H1 (cell line): ENCODE measurements around the gene F11. TPM values are rescaled to one million over a fixed set of nuclear protein-coding genes. Genes with fewer than 3 reads are reported as not detected.

Source experiments
- CTCF ChIA-PET: fragments of 300-600 bp; sonication (Branson Sonifier 250); formaldehyde crosslinking; loops from one replicate; lab custom pipeline; 2021; ENCODE audit not compliant: partially characterized antibody; lab: Charles Lee
- POLR2A ChIA-PET: fragments of 300-600 bp; sonication (Branson Sonifier 250); formaldehyde crosslinking; loops from one replicate; lab custom pipeline; 2021; ENCODE audit warnings: inconsistent platforms; ENCODE audit not compliant: partially characterized antibody; lab: Charles Lee
- DNase-seq, 2 experiments: peaks; one replicate each; pipeline versions ENCODE4 v3.0.0 to v3.0.0-alpha.2; 2010 to 2022; ENCODE audit warnings: low spot score in 2 of 2, low read depth in 1 of 2, mixed read lengths in 1 of 2
- FAIRE-seq: peaks from 2 replicates; lab custom pipeline; 2011; peaks lifted over from hg19 to GRCh38; lab: Jason Lieb, UNC
- H2AFZ ChIP-seq: 2 replicates; pipeline ENCODE4 v1.8.1; 2012; ENCODE audit warnings: low read length, inconsistent platforms
- H2AK5ac ChIP-seq: 2 replicates; pipeline ENCODE4 v1.6.1; 2013; ENCODE audit warnings: low read depth, low read length
- H2BK120ac ChIP-seq: replicated peaks from 2 replicates; pipeline ENCODE3; 2013; ENCODE audit warnings: low read depth, low read length, inconsistent platforms
- H2BK12ac ChIP-seq: 2 replicates; pipeline ENCODE4 v1.6.1; 2013; ENCODE audit warnings: low read depth, low read length
- H2BK15ac ChIP-seq: 2 replicates; pipeline ENCODE4 v1.6.1; 2013; ENCODE audit warnings: low read length
- H2BK20ac ChIP-seq: 2 replicates; pipeline ENCODE4 v1.6.1; 2013; ENCODE audit warnings: low read length
- H2BK5ac ChIP-seq: 2 replicates; pipeline ENCODE4 v1.6.1; 2013; ENCODE audit warnings: low read depth, low read length
- H3K14ac ChIP-seq: 2 replicates; pipeline ENCODE4 v1.6.1; 2013; ENCODE audit warnings: inconsistent platforms; ENCODE audit not compliant: insufficient read length
- H3K18ac ChIP-seq: 2 replicates; pipeline ENCODE4 v1.6.1; 2013; ENCODE audit warnings: low read length; ENCODE audit errors: extremely low read depth
- H3K23ac ChIP-seq: 2 replicates; pipeline ENCODE4 v1.6.1; 2013; ENCODE audit warnings: inconsistent platforms; ENCODE audit not compliant: insufficient read length
- H3K23me2 ChIP-seq: 2 replicates; pipeline ENCODE4 v1.6.1; 2013; ENCODE audit warnings: low read depth, low read length
- H3K27ac ChIP-seq: 2 replicates; pipeline ENCODE4 v1.6.1; 2011; ENCODE audit warnings: low read depth, low read length, inconsistent platforms
- H3K27me3 ChIP-seq, 4 experiments: replicated peaks in 1 of 4; 1 replicate in 1 of 4; 2 replicates in 3 of 4; pipeline versions ENCODE4 v1.6.1 to v1.8.1; 2011 to 2013; ENCODE audit warnings: low read length in 3 of 4, mild to moderate bottlenecking in 3 of 4, inconsistent platforms in 2 of 4, mixed read lengths in 2 of 4, moderate library complexity in 1 of 4; ENCODE audit not compliant: control insufficient read depth in 3 of 4, insufficient read depth in 3 of 4; ENCODE audit errors: extremely low read depth in 1 of 4
- H3K36me3 ChIP-seq, 4 experiments: 2 replicates each; pipeline versions ENCODE4 v1.6.1 to v1.8.1; 2011 to 2013; ENCODE audit warnings: mild to moderate bottlenecking in 4 of 4, low read length in 3 of 4, moderate library complexity in 2 of 4, control low read depth in 1 of 4, inconsistent platforms in 1 of 4; ENCODE audit not compliant: insufficient read depth in 4 of 4, control insufficient read depth in 2 of 4
- H3K4ac ChIP-seq: replicated peaks from 2 replicates; pipeline ENCODE3; 2013; ENCODE audit warnings: low read length, low read depth, mixed read lengths, inconsistent platforms; ENCODE audit not compliant: insufficient read length
- H3K4me1 ChIP-seq, 4 experiments: replicated peaks in 1 of 4; 1 replicate in 1 of 4; 2 replicates in 3 of 4; pipeline versions ENCODE4 v1.6.1 to v1.8.1; 2011 to 2013; ENCODE audit warnings: low read length in 3 of 4, inconsistent platforms in 2 of 4, mixed read lengths in 1 of 4; ENCODE audit not compliant: insufficient read depth in 4 of 4, control insufficient read depth in 3 of 4
- H3K4me2 ChIP-seq, 2 experiments: 2 replicates each; pipeline versions ENCODE4 v1.6.1 to v1.8.1; 2011 to 2013; ENCODE audit warnings: low read depth in 2 of 2, low read length in 2 of 2, control low read depth in 1 of 2, inconsistent platforms in 1 of 2, mild to moderate bottlenecking in 1 of 2; ENCODE audit not compliant: insufficient read depth in 1 of 2
- H3K4me3 ChIP-seq, 4 experiments: fragments of 200-600, 300-600 bp in 1 of 4; sonication (generic), shearing (Covaris generic), sonication (Bioruptor Twin) in 1 of 4; 2 replicates each; pipeline versions ENCODE4 v1.5.1 to v1.8.1; 2011 to 2016; ENCODE audit warnings: low read length in 4 of 4, low read depth in 3 of 4, control low read depth in 2 of 4, inconsistent platforms in 2 of 4, mild to moderate bottlenecking in 2 of 4, mixed read lengths in 1 of 4, moderate library complexity in 1 of 4; ENCODE audit not compliant: insufficient read depth in 2 of 4; ENCODE audit errors: extremely low read depth in 1 of 4
- H3K56ac ChIP-seq: replicated peaks from 2 replicates; pipeline ENCODE3; 2013; ENCODE audit warnings: low read depth, mild to moderate bottlenecking, mixed read lengths, low read length, inconsistent platforms; ENCODE audit not compliant: insufficient read length
- H3K79me1 ChIP-seq: 2 replicates; pipeline ENCODE4 v1.6.1; 2013; ENCODE audit warnings: low read depth, low read length, control low read depth
- H3K79me2 ChIP-seq, 2 experiments: 2 replicates each; pipeline versions ENCODE4 v1.6.1 to v1.8.1; 2012 to 2013; ENCODE audit warnings: low read length in 2 of 2, mild to moderate bottlenecking in 2 of 2, inconsistent platforms in 1 of 2; ENCODE audit not compliant: insufficient read depth in 2 of 2, control insufficient read depth in 1 of 2
- H3K9ac ChIP-seq, 4 experiments: replicated peaks in 1 of 4; 1 replicate in 1 of 4; 2 replicates in 3 of 4; pipeline versions ENCODE4 v1.6.1 to v1.8.1; 2011 to 2013; ENCODE audit warnings: low read depth in 3 of 4, low read length in 3 of 4, control low read depth in 2 of 4, mild to moderate bottlenecking in 2 of 4, moderate library complexity in 2 of 4, inconsistent platforms in 1 of 4; ENCODE audit errors: extremely low read depth in 1 of 4
- H3K9me3 ChIP-seq, 2 experiments: 2 replicates each; pipeline versions ENCODE4 v1.6.1 to v1.8.1; 2012 to 2013; ENCODE audit warnings: mild to moderate bottlenecking in 2 of 2, moderate library complexity in 2 of 2, control low read depth in 1 of 2, inconsistent platforms in 1 of 2, low read depth in 1 of 2, low read length in 1 of 2, mixed read lengths in 1 of 2; ENCODE audit not compliant: insufficient read depth in 2 of 2
- H4K20me1 ChIP-seq, 2 experiments: replicated peaks in 1 of 2; 2 replicates each; pipeline versions ENCODE3 to v1.8.1; 2011 to 2013; ENCODE audit warnings: inconsistent platforms in 2 of 2, low read length in 2 of 2, mild to moderate bottlenecking in 1 of 2; ENCODE audit not compliant: insufficient read depth in 2 of 2, control insufficient read depth in 1 of 2
- H4K5ac ChIP-seq: 2 replicates; pipeline ENCODE4 v1.6.1; 2013; ENCODE audit warnings: low read length, low read depth, mixed read lengths, inconsistent platforms; ENCODE audit not compliant: insufficient read length
- H4K8ac ChIP-seq: 2 replicates; pipeline ENCODE4 v1.8.0; 2013; ENCODE audit warnings: mild to moderate bottlenecking, moderate library complexity, low read length, inconsistent platforms; ENCODE audit not compliant: insufficient read depth; ENCODE audit errors: extremely low read depth
- H4K91ac ChIP-seq: replicated peaks from 2 replicates; pipeline ENCODE3; 2013; ENCODE audit warnings: low read length, mixed read lengths, inconsistent platforms; ENCODE audit not compliant: insufficient read length
- BACH1 ChIP-seq: IDR thresholded peaks from 2 replicates; pipeline ENCODE4 v1.6.1; 2012; ENCODE audit warnings: low read length, improper control_type of control experiment
- CBX5 ChIP-seq: fragments of 300-800, 300-1000 bp; sonication (generic); IDR thresholded peaks from 2 replicates; pipeline ENCODE4 v1.7.1; 2016; ENCODE audit warnings: antibody characterized with exemption, low read length, low read depth
- WGBS, 2 experiments: shearing (Covaris generic) in 1 of 2; methylation state at CpG; one replicate each; pipeline versions ENCODE4 v1.1.6 to v1.1.7; 2013 to 2015; ENCODE audit warnings: low lambda C conversion rate in 2 of 2, mixed read lengths in 2 of 2, inconsistent platforms in 1 of 2, low coverage in 1 of 2, missing lambda C conversion rate in 1 of 2; ENCODE audit not compliant: insufficient replicate concordance in 2 of 2, insufficient coverage in 1 of 2, insufficient read length in 1 of 2; ENCODE audit errors: extremely low coverage in 1 of 2, missing lambda C conversion rate in 1 of 2; 5-methylcytosine and 5-hydroxymethylcytosine counted together
- polyA plus RNA-seq, 7 experiments: library from polyadenylated mRNA; depleted of rRNA in 3 of 7; stranded (reverse) in 5 of 7; unstranded in 2 of 7; fragments of >200 nt in 5 of 7; fragments of 200-250 nt in 2 of 7; gene quantifications; 1 replicate in 5 of 7; 2 replicates in 1 of 7; 4 replicates in 1 of 7; pipeline versions ENCODE4 v1.2.1 to v1.2.3, GENCODE V29; 2011 to 2013; ENCODE audit warnings: missing spikeins in 2 of 7, mixed read lengths in 2 of 7
- total RNA-seq: library from RNA; stranded (reverse); fragmentation: NEBNext Ultra II Directional; extraction: Animal tissue kit (Norgen Biotek cat#: 25700); gene quantifications from 2 replicates; pipeline ENCODE4 v1.2.1, GENCODE V29; 2021

The F11 gene
- total and polyA plus RNA-seq, 2 of the 8 experiments (the other 6 are each of a cell fraction or from before 2014, with no cell fraction given), result 0.27 to 0.99 TPM

GRCh38 chr4:186335793-186336192 is 69.8 kb downstream of the F11 start:
- no peak overlapping the region for H4K8ac ChIP-seq
- no peaks in the 10 kb centered on the region for H3K4me1 ChIP-seq
- H2AFZ ChIP-seq, result no peak overlapping the region
- no peak overlapping the region for H3K4me3 ChIP-seq
- CTCF ChIA-PET, result interaction anchor here (0.6 kb wide), 1 partner anchor 260 kb away, joined by 3 read pairs; no protein-coding TSS in a partner anchor
- H3K9ac ChIP-seq, result no peak overlapping the region
- H3K4me2 ChIP-seq, result no peak overlapping the region
- no peak overlapping the region for H3K56ac ChIP-seq
- no peaks in the 10 kb centered on the region for H3K79me2 ChIP-seq
- no peak overlapping the region for H3K4ac ChIP-seq
- no peak overlapping the region for H3K27ac ChIP-seq
- FAIRE-seq (no peak), DNase-seq (no peak)
- POLR2A ChIA-PET, result no interaction called here
- no peak overlapping the region for H2BK120ac ChIP-seq
- peaks cover 0 to 2% (median 0%) of the 10 kb centered on the region in 4 experiments; a peak in 1 of 7 replicates for H3K27me3 ChIP-seq
- no peak overlapping the region for H2BK20ac ChIP-seq
- H2BK12ac ChIP-seq, result no peak overlapping the region
- no peaks in the 10 kb centered on the region for H4K20me1 ChIP-seq
- H4K91ac ChIP-seq, result no peak overlapping the region
- no peak overlapping the region for H3K14ac ChIP-seq
- H3K79me1 ChIP-seq, result no peaks in the 10 kb centered on the region
- H2BK5ac ChIP-seq, result no peak overlapping the region
- no peak overlapping the region for H3K18ac ChIP-seq
- H3K23ac ChIP-seq, result no peak overlapping the region
- H3K23me2 ChIP-seq, result no peaks in the 10 kb centered on the region
- no peak overlapping the region for H4K5ac ChIP-seq
- TF ChIP-seq CBX5, result no peak
- no peak for TF ChIP-seq BACH1
- H3K9me3 ChIP-seq, result no peaks in the 10 kb centered on the region
- H2AK5ac ChIP-seq, result no peak overlapping the region
- WGBS, 2 experiments, result 93% methylated on average over 1 of the region's 1 CpG; no CpG with 5 or more reads in 1 of the 2 experiments
- no peak overlapping the region for H2BK15ac ChIP-seq
- H3K36me3 ChIP-seq, result no peaks in the 10 kb centered on the region

Other genes with a start within 250 kb of the F11 start
- 2.0 and 2.6 TPM in 2 replicates for gene TLR3, start 197.0 kb upstream of the F11 start, total RNA-seq
- gene TLR3, start 197.0 kb upstream of the F11 start, polyA plus RNA-seq (2011; rRNA removed), result 0.72 and 1.00 TPM in 2 replicates
- 7.5 and 8.5 TPM in 2 replicates for gene FAM149A, start 161.5 kb upstream of the F11 start, total RNA-seq
- 6.1 and 9.0 TPM in 2 replicates for gene FAM149A, start 161.5 kb upstream of the F11 start, polyA plus RNA-seq (2011; rRNA removed)
- 1.0 and 1.4 TPM in 2 replicates for gene CYP4V2, start 74.6 kb upstream of the F11 start, total RNA-seq
- gene CYP4V2, start 74.6 kb upstream of the F11 start, polyA plus RNA-seq (2011; rRNA removed), result 0.65 and 0.82 TPM in 2 replicates
- gene KLKB1, start 38.7 kb upstream of the F11 start, total RNA-seq, result 20.1 and 20.9 TPM in 2 replicates
- 7.5 and 12.0 TPM in 2 replicates for gene KLKB1, start 38.7 kb upstream of the F11 start, polyA plus RNA-seq (2011; rRNA removed)